WTC11 (cell line): ENCODE results near the gene MCRS1. TPM values are rescaled to one million over a fixed set of nuclear protein-coding genes. Genes with fewer than 3 reads are reported as not detected.
A peak's percentile ranks its signal among the peaks of the same experiment; 100 is the strongest.

ENCODE experiments used
- ATAC-seq: fragments of 200-7000 bp; cut with Tn5 transposase; 2 replicates; pipeline ENCODE4 v1.10.0; 2021; ENCODE audit warnings: mild to moderate bottlenecking, moderate library complexity
- CTCF ChIA-PET: fragments of 300-600 bp; sonication (Branson Sonifier 250); formaldehyde crosslinking; loops from one replicate; lab custom pipeline; 2021; ENCODE audit warnings: antibody characterized with exemption; lab: Charles Lee
- POLR2A ChIA-PET: fragments of 350-600 bp; sonication (Branson Sonifier 250); formaldehyde crosslinking; loops from one replicate; lab custom pipeline; 2021; ENCODE audit warnings: antibody characterized with exemption; lab: Charles Lee
- DNase-seq: peaks from one replicate; pipeline ENCODE4 v3.0.0; 2021; ENCODE audit warnings: low spot score
- H3K27ac Mint-ChIP-seq: 2 replicates; pipeline ENCODE4 v1.8.0; 2021; ENCODE audit warnings: mixed read lengths
- H3K27me3 Mint-ChIP-seq: 2 replicates; pipeline ENCODE4 v1.8.0; 2021; ENCODE audit warnings: low read depth, mild to moderate bottlenecking, moderate library complexity, mixed read lengths
- H3K36me3 Mint-ChIP-seq: 2 replicates; pipeline ENCODE4 v1.8.0; 2021; ENCODE audit warnings: mixed read lengths
- H3K4me1 Mint-ChIP-seq: 2 replicates; pipeline ENCODE4 v1.8.0; 2022; ENCODE audit warnings: mixed read lengths
- H3K4me3 Mint-ChIP-seq: 2 replicates; pipeline ENCODE4 v1.8.0; 2021; ENCODE audit warnings: mild to moderate bottlenecking, moderate library complexity, mixed read lengths
- H3K9me3 Mint-ChIP-seq: 2 replicates; pipeline ENCODE4 v1.8.0; 2021; ENCODE audit warnings: mixed read lengths
- FOXP1 ChIP-seq: sonication (generic); formaldehyde crosslinking; IDR thresholded peaks from 2 replicates; pipeline ENCODE4 v1.8.0; 2022; ENCODE audit warnings: missing genetic modification reagents, mild to moderate bottlenecking, moderate library complexity, borderline replicate concordance
- KAT7 ChIP-seq: sonication (generic); formaldehyde crosslinking; IDR thresholded peaks from 2 replicates; pipeline ENCODE4 v1.8.1; 2023; ENCODE audit warnings: missing genetic modification reagents, mild to moderate bottlenecking, borderline replicate concordance
- MXD4 ChIP-seq: fragments of 250-450 bp; sonication (Bioruptor Pico); IDR thresholded peaks from 2 replicates; pipeline ENCODE4 v1.8.0; 2021; ENCODE audit warnings: mild to moderate bottlenecking, moderate library complexity, borderline replicate concordance
- NFE2L1 ChIP-seq: sonication (generic); formaldehyde crosslinking; IDR thresholded peaks from 2 replicates; pipeline ENCODE4 v1.8.1; 2023; ENCODE audit warnings: missing genetic modification reagents
- ZNF121 ChIP-seq: sonication (generic); formaldehyde crosslinking; IDR thresholded peaks from 2 replicates; pipeline ENCODE4 v1.8.0; 2023; ENCODE audit warnings: missing genetic modification reagents
- total RNA-seq: library from RNA; stranded (reverse); gene quantifications from 3 replicates; pipeline ENCODE4 v1.2.3, GENCODE V29; 2021
- TF ChIP-seq, protein P1 (sequence below): fragments of 250-450 bp; sonication (Bioruptor Pico); IDR thresholded peaks from 2 replicates; pipeline ENCODE4 v1.9.0; 2021; ENCODE audit warnings: mild to moderate bottlenecking
- TF ChIP-seq, protein P2 (sequence below): sonication (generic); formaldehyde crosslinking; IDR thresholded peaks from 2 replicates; pipeline ENCODE4 v1.8.0; 2022; ENCODE audit warnings: mild to moderate bottlenecking, missing genetic modification reagents
- TF ChIP-seq, protein P3 (sequence below): fragments of 200-600 bp; IDR thresholded peaks from 2 replicates; pipeline ENCODE4 v1.8.0; 2022; ENCODE audit warnings: antibody characterized with exemption
- TF ChIP-seq, protein P4 (sequence below): fragments of 250-450 bp; sonication (Bioruptor Pico); IDR thresholded peaks from 2 replicates; pipeline ENCODE4 v1.9.0; 2021; ENCODE audit warnings: mild to moderate bottlenecking, borderline replicate concordance

Gene MCRS1
- total RNA-seq, 1 experiment from 2014 or later = 105 TPM

DNA sequence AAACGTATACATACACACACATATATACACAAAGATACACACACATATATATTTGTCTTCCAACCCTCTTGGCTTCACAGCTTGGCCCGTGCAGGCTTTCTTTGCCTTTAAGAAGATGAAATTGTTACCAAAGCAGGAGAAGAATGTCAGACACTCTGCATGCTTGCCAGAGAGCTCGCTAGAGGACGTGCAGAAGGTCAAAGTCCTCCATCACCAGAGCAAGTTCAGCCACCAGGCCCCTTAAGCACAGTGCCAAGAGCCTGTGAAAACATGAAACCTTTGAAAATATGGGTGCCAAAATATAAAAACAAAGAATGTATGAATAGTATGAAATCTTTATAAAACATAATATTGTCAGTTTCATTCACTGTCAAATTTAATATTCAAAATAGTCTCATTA, 14.9 kb upstream of the MCRS1 start (continued):
- TF ChIP-seq, protein P1, sequence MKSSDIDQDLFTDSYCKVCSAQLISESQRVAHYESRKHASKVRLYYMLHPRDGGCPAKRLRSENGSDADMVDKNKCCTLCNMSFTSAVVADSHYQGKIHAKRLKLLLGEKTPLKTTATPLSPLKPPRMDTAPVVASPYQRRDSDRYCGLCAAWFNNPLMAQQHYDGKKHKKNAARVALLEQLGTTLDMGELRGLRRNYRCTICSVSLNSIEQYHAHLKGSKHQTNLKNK (CRISPR knock-in tag) = no peak
- TF ChIP-seq FOXP1 (CRISPR knock-in tag) = no peak

DNA sequence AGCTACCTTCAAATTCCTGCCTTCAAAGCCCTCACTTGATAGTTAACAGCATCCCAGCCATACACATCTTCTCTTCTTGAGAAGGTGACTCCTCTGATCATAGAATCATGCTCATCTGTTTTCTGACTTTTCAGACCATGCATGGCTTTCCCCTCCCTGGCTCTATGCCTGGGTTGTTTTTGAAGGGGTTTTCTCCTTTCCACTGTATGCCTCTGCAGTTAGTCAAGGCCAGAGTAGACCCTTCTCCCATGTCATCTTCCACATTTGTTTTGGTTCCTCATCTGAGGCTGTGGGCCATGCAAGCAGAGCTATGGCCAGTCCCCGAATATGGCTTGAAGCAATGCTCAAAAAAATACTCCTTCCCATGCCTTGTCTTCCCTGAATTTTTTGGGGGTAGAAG, 14.3 kb upstream of the MCRS1 start:
- Mint-ChIP-seq H3K27ac (no peak overlapping the region), H3K27me3 (no peaks in the 10 kb centered on the region), H3K4me1 (peaks cover 8% of the 10 kb centered on the region), H3K4me3 (no peak overlapping the region), H3K9me3 (no peaks in the 10 kb centered on the region), H3K36me3 (no peaks in the 10 kb centered on the region; the same call in 1 of the 2 replicates)
- ATAC-seq (no peak), DNase-seq (no peak)
- CTCF ChIA-PET = interaction anchor here (1.2 to 5.9 kb wide), 6 partner anchors 29 to 224 kb away, joined by 3 to 99 read pairs (median 18); partner anchors contain the start of gene SPATS2
- POLR2A ChIA-PET = no interaction called here
- TF ChIP-seq MXD4 (CRISPR knock-in tag) (no peak), KAT7 (CRISPR knock-in tag) (no peak)

DNA sequence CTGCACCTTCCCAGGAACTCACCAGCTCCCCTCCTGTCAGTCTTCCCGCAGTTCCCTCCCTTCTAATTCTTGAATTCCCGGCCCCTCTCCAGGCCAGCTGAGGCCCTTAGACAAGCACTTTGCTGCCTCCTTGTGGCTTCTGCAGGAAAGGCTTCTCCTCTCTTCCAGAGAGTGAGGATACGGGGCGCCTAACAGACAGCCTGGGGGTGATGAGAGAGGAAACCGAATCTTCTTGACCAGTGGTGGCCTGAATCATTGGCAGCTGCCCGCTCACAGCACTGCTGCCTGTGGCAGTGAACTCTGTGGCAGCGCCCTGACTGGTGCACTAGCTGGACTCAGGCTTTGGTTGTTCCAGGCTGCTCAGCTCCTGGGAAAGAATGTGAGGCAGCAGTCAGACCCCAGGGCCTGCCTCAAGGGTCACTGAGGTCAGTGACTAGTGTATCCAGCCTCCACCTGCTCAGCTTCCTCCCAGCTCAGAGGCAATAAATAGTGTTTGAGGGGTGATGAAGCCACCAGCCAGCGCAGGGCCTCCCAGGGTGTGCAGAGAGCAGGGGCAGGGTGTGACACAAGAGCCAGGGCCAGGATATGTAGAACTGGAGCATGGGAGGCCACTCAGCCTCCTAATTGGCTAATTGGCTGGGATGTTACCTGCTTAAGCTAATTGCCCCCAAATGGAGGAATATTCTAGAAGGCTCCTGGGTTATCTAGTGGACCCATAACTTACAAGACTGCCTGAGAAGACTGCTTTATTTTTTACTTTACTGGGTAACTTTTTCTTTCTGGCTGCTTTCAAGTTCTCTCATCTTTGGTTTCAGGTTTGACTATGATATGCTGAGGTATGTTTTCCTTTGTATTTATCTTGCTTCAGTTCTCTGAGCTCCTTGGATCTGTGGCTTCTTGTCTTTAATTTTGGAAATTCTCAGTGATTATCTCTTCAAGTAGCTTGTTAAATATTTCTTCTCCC, 12.9 kb upstream of the MCRS1 start:
- Mint-ChIP-seq H3K4me1 (peaks cover 8% of the 10 kb centered on the region), H3K4me3 (no peak overlapping the region)

More for the DNA sequence above, 12.9 kb upstream of the MCRS1 start:
- H3K36me3 Mint-ChIP-seq = no peaks in the 10 kb centered on the region; the same call in 1 of the 2 replicates
- CTCF ChIA-PET = interaction anchor here (0.6 to 5.9 kb wide), 66 partner anchors 8 to 722 kb away, joined by 3 to 99 read pairs (median 5); partner anchors contain the start of genes C1QL4, FAM186B, KCNH3 and MCRS1
- TF ChIP-seq NFE2L1 (CRISPR knock-in tag) (no peak), ZNF121 (no peak)
- TF ChIP-seq, protein P2, sequence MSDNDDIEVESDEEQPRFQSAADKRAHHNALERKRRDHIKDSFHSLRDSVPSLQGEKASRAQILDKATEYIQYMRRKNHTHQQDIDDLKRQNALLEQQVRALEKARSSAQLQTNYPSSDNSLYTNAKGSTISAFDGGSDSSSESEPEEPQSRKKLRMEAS (CRISPR knock-in tag) = peak; percentile 56; the same call in 1 of the 2 replicates
- TF ChIP-seq, protein P3, sequence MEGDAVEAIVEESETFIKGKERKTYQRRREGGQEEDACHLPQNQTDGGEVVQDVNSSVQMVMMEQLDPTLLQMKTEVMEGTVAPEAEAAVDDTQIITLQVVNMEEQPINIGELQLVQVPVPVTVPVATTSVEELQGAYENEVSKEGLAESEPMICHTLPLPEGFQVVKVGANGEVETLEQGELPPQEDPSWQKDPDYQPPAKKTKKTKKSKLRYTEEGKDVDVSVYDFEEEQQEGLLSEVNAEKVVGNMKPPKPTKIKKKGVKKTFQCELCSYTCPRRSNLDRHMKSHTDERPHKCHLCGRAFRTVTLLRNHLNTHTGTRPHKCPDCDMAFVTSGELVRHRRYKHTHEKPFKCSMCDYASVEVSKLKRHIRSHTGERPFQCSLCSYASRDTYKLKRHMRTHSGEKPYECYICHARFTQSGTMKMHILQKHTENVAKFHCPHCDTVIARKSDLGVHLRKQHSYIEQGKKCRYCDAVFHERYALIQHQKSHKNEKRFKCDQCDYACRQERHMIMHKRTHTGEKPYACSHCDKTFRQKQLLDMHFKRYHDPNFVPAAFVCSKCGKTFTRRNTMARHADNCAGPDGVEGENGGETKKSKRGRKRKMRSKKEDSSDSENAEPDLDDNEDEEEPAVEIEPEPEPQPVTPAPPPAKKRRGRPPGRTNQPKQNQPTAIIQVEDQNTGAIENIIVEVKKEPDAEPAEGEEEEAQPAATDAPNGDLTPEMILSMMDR = peak; percentile 66
- TF ChIP-seq, protein P4, sequence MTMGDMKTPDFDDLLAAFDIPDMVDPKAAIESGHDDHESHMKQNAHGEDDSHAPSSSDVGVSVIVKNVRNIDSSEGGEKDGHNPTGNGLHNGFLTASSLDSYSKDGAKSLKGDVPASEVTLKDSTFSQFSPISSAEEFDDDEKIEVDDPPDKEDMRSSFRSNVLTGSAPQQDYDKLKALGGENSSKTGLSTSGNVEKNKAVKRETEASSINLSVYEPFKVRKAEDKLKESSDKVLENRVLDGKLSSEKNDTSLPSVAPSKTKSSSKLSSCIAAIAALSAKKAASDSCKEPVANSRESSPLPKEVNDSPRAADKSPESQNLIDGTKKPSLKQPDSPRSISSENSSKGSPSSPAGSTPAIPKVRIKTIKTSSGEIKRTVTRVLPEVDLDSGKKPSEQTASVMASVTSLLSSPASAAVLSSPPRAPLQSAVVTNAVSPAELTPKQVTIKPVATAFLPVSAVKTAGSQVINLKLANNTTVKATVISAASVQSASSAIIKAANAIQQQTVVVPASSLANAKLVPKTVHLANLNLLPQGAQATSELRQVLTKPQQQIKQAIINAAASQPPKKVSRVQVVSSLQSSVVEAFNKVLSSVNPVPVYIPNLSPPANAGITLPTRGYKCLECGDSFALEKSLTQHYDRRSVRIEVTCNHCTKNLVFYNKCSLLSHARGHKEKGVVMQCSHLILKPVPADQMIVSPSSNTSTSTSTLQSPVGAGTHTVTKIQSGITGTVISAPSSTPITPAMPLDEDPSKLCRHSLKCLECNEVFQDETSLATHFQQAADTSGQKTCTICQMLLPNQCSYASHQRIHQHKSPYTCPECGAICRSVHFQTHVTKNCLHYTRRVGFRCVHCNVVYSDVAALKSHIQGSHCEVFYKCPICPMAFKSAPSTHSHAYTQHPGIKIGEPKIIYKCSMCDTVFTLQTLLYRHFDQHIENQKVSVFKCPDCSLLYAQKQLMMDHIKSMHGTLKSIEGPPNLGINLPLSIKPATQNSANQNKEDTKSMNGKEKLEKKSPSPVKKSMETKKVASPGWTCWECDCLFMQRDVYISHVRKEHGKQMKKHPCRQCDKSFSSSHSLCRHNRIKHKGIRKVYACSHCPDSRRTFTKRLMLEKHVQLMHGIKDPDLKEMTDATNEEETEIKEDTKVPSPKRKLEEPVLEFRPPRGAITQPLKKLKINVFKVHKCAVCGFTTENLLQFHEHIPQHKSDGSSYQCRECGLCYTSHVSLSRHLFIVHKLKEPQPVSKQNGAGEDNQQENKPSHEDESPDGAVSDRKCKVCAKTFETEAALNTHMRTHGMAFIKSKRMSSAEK (CRISPR knock-in tag) = no peak
- DNase-seq = peak; percentile 94
- H3K27me3 Mint-ChIP-seq = no peaks in the 10 kb centered on the region
- POLR2A ChIA-PET = interaction anchor here (1.0 to 1.2 kb wide), 2 partner anchors 14 to 28 kb away, joined by 4 to 5 read pairs; no protein-coding TSS in a partner anchor
- ATAC-seq = peak; percentile 96
- no peak overlapping the region for H3K27ac Mint-ChIP-seq
- no peaks in the 10 kb centered on the region for H3K9me3 Mint-ChIP-seq
